Liver (tissue), 3 donors: ENCODE results near the gene ZNF57.

Experiments used
- FOXA1 ChIP-seq: IDR thresholded peaks from 2 replicates; pipeline ENCODE4 v1.6.1; 2016; ENCODE audit warnings: antibody characterized with exemption
- GABPA ChIP-seq, 2 donors: IDR thresholded peaks in 1 of 2; conservative IDR thresholded peaks in 1 of 2; 2 replicates each; pipeline ENCODE4 v1.6.1; 2016; ENCODE audit warnings: antibody characterized with exemption in 2 of 2, mild to moderate bottlenecking in 1 of 2, moderate library complexity in 1 of 2
- JUND ChIP-seq, 2 donors: IDR thresholded peaks; 2 replicates each; pipeline ENCODE4 v1.6.1; 2016; ENCODE audit warnings: antibody characterized with exemption in 2 of 2
- MAX ChIP-seq: IDR thresholded peaks from 2 replicates; pipeline ENCODE4 v1.6.1; 2016; ENCODE audit warnings: antibody characterized with exemption
- RAD21 ChIP-seq, 2 donors: IDR thresholded peaks; 2 replicates each; pipeline ENCODE4 v1.6.1; 2016; ENCODE audit warnings: antibody characterized with exemption in 2 of 2, mild to moderate bottlenecking in 2 of 2
- REST ChIP-seq: IDR thresholded peaks from 2 replicates; pipeline ENCODE4 v1.6.1; 2016; ENCODE audit warnings: antibody characterized with exemption, mild to moderate bottlenecking
- RXRA ChIP-seq, 2 donors: IDR thresholded peaks; 2 replicates each; pipeline ENCODE4 v1.6.1; 2017 to 2018; ENCODE audit warnings: antibody characterized with exemption in 2 of 2, mild to moderate bottlenecking in 1 of 2
- TAF1 ChIP-seq: conservative IDR thresholded peaks from 2 replicates; pipeline ENCODE4 v1.6.1; 2016; ENCODE audit warnings: antibody characterized with exemption, mild to moderate bottlenecking
- YY1 ChIP-seq: IDR thresholded peaks from 2 replicates; pipeline ENCODE4 v1.6.1; 2016; ENCODE audit warnings: antibody characterized with exemption, mild to moderate bottlenecking
- TF ChIP-seq, protein P1 (sequence below): fragments of 150-350 bp; IDR thresholded peaks from 2 replicates; pipeline ENCODE4 v1.5.1; 2017; ENCODE audit warnings: improper control_type of control experiment, low read depth, low read length; ENCODE audit not compliant: missing input control
- TF ChIP-seq, protein P2 (sequence below): IDR thresholded peaks from 2 replicates; pipeline ENCODE4 v1.6.1; 2016; ENCODE audit warnings: antibody characterized with exemption
- donor health status: healthy.
- donor health status: healthy.

DNA sequence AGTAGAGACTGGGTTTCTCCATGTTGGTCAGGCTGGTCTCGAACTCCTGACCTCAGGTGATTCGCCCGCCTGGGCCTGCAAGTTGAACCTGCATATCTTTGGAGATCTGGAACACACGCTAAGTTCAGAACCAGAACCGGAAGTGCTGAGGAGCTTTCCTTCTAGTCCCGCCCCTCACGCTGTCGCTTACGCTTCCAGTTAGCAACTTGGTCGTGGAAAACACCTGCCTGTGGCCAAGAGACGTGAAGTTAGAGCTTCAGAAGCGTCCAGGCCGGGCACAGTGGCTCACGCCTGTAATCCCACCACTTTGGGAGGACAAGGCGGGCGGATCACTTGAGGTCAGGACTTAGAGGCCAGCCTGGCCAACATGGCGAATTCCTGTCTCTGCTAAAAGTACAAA lies 15.0 kb upstream of the ZNF57 start:
- TF ChIP-seq, protein P1, sequence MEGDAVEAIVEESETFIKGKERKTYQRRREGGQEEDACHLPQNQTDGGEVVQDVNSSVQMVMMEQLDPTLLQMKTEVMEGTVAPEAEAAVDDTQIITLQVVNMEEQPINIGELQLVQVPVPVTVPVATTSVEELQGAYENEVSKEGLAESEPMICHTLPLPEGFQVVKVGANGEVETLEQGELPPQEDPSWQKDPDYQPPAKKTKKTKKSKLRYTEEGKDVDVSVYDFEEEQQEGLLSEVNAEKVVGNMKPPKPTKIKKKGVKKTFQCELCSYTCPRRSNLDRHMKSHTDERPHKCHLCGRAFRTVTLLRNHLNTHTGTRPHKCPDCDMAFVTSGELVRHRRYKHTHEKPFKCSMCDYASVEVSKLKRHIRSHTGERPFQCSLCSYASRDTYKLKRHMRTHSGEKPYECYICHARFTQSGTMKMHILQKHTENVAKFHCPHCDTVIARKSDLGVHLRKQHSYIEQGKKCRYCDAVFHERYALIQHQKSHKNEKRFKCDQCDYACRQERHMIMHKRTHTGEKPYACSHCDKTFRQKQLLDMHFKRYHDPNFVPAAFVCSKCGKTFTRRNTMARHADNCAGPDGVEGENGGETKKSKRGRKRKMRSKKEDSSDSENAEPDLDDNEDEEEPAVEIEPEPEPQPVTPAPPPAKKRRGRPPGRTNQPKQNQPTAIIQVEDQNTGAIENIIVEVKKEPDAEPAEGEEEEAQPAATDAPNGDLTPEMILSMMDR = no peak
- no peak for TF ChIP-seq GABPA (IDR thresholded peaks at IDR 0.05 in 1 of 2, conservative IDR thresholded peaks at IDR 0.05 in 1 of 2)
- no peak for TF ChIP-seq YY1
- no peak for TF ChIP-seq FOXA1
- no peak for TF ChIP-seq RAD21 (IDR thresholded peaks at IDR 0.05)
- no peak for TF ChIP-seq REST
- TF ChIP-seq TAF1 = no peak
- no peak for TF ChIP-seq MAX
- no peak for TF ChIP-seq RXRA (IDR thresholded peaks at IDR 0.05)
- no peak for TF ChIP-seq JUND (IDR thresholded peaks at IDR 0.05)
- TF ChIP-seq, protein P2, sequence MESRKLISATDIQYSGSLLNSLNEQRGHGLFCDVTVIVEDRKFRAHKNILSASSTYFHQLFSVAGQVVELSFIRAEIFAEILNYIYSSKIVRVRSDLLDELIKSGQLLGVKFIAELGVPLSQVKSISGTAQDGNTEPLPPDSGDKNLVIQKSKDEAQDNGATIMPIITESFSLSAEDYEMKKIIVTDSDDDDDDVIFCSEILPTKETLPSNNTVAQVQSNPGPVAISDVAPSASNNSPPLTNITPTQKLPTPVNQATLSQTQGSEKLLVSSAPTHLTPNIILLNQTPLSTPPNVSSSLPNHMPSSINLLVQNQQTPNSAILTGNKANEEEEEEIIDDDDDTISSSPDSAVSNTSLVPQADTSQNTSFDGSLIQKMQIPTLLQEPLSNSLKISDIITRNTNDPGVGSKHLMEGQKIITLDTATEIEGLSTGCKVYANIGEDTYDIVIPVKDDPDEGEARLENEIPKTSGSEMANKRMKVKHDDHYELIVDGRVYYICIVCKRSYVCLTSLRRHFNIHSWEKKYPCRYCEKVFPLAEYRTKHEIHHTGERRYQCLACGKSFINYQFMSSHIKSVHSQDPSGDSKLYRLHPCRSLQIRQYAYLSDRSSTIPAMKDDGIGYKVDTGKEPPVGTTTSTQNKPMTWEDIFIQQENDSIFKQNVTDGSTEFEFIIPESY = no peak
